K562 (cell line): ENCODE measurements around the gene LPIN2. TPM values are rescaled to one million over a fixed set of nuclear protein-coding genes. Genes with fewer than 3 reads are reported as not detected.

Experiments
- ATAC-seq: fragments of 200-7000 bp; cut with Tn5 transposase; 3 replicates; pipeline ENCODE4 v1.9.1; 2020; ENCODE audit warnings: moderate library complexity
- BruUV-seq: library from RNA; stranded (reverse); fragments of 400-500 nt; replicated peaks from 2 replicates; lab custom pipeline; 2021; lab: Mats Ljungman, UMichigan
- CTCF ChIA-PET: fragments of 300-600 bp; formaldehyde crosslinking; extraction: SDS; loops from one replicate; lab custom pipeline; 2021; ENCODE audit warnings: low intra/inter-chr PET ratio; lab: Yijun Ruan, JAX
- POLR2A ChIA-PET: fragments of 300-600, 350-650 bp; sonication (Branson Sonifier 250); formaldehyde crosslinking; extraction: SDS; loops from one replicate; lab custom pipeline; 2021; ENCODE audit warnings: antibody characterized with exemption, inconsistent platforms; lab: Yijun Ruan, JAX
- DNase-seq, 4 experiments: peaks; one replicate each; pipeline versions ENCODE4 v3.0.0 to v3.0.0-alpha.2; 2011 to 2018; ENCODE audit warnings: low spot score in 3 of 4, mixed read lengths in 3 of 4; ENCODE audit errors: extremely low read depth in 1 of 4
- FAIRE-seq: peaks from 2 replicates; lab custom pipeline; 2011; peaks lifted over from hg19 to GRCh38; lab: Jason Lieb, UNC
- H2AFZ ChIP-seq: 2 replicates; pipeline ENCODE4 v1.6.0; 2011; ENCODE audit warnings: low read depth, low read length, control low read depth, inconsistent platforms
- H3K27ac ChIP-seq: fragments of 200-600 bp; 3 replicates; pipeline ENCODE4 v1.8.0; 2011; ENCODE audit warnings: low read depth, mild to moderate bottlenecking, control low read depth, inconsistent platforms, low read length, moderate library complexity, mixed read lengths; ENCODE audit errors: extremely low read depth
- H3K27me3 ChIP-seq, 2 experiments: fragments of 300-600 bp in 1 of 2; 2 replicates in 1 of 2; 3 replicates in 1 of 2; pipeline versions ENCODE4 v1.6.0 to v1.8.0; 2011; ENCODE audit warnings: inconsistent platforms in 2 of 2, low read length in 2 of 2, mild to moderate bottlenecking in 1 of 2, mixed read lengths in 1 of 2, moderate library complexity in 1 of 2; ENCODE audit not compliant: control insufficient read depth in 2 of 2, insufficient read depth in 2 of 2
- H3K36me3 ChIP-seq: fragments of 300-600 bp; 3 replicates; pipeline ENCODE4 v1.8.0; 2011; ENCODE audit warnings: mild to moderate bottlenecking, low read length, inconsistent platforms; ENCODE audit not compliant: control insufficient read depth, insufficient read depth
- H3K4me1 ChIP-seq, 2 experiments: fragments of 200-600 bp in 1 of 2; replicated peaks in 1 of 2; 2 replicates in 1 of 2; 3 replicates in 1 of 2; pipeline versions ENCODE4 v1.5.1 to v1.8.0; 2011; ENCODE audit warnings: inconsistent platforms in 2 of 2, low read length in 2 of 2, mild to moderate bottlenecking in 1 of 2, mixed read lengths in 1 of 2, moderate library complexity in 1 of 2; ENCODE audit not compliant: control insufficient read depth in 2 of 2, insufficient read depth in 2 of 2
- H3K4me2 ChIP-seq: 2 replicates; pipeline ENCODE4 v1.6.1; 2011; ENCODE audit warnings: low read length, control low read depth, inconsistent platforms, mixed read lengths; ENCODE audit not compliant: insufficient read depth
- H3K4me3 ChIP-seq: fragments of 200-600 bp; sonication (generic), shearing (Covaris generic); 2 replicates; pipeline ENCODE4 v1.5.1; 2016; ENCODE audit warnings: control low read depth, inconsistent platforms
- H3K79me2 ChIP-seq: fragments of 200-600 bp; 3 replicates; pipeline ENCODE4 v1.8.0; 2011; ENCODE audit warnings: low read length, inconsistent platforms; ENCODE audit not compliant: control insufficient read depth, insufficient read depth
- H3K9ac ChIP-seq, 2 experiments: 2 replicates each; pipeline versions ENCODE4 v1.6.0 to v1.6.1; 2011; ENCODE audit warnings: low read depth in 2 of 2, low read length in 2 of 2, control low read depth in 1 of 2, inconsistent platforms in 1 of 2, mild to moderate bottlenecking in 1 of 2, mixed read lengths in 1 of 2; ENCODE audit not compliant: insufficient read depth in 1 of 2
- H3K9me1 ChIP-seq: one replicate; pipeline ENCODE4 v1.6.0; 2011; ENCODE audit warnings: inconsistent platforms, mild to moderate bottlenecking, low read length, moderate library complexity; ENCODE audit not compliant: control insufficient read depth, insufficient read depth
- H3K9me3 ChIP-seq: replicated peaks from 2 replicates; pipeline ENCODE4 v1.5.1; 2011; ENCODE audit warnings: low read depth, low read length, inconsistent platforms; ENCODE audit not compliant: control insufficient read depth, insufficient read depth
- H4K20me1 ChIP-seq: replicated peaks from 2 replicates; pipeline ENCODE4 v1.6.1; 2011; ENCODE audit warnings: low read length, inconsistent platforms, mixed read lengths; ENCODE audit not compliant: control insufficient read depth, insufficient read depth
- CREB1 ChIP-seq, 2 experiments: sonication (generic) in 1 of 2; formaldehyde crosslinking in 1 of 2; IDR thresholded peaks; 2 replicates each; pipeline versions ENCODE4 v1.6.1 to v1.8.0; 2012 to 2022; ENCODE audit warnings: inconsistent platforms in 1 of 2, mild to moderate bottlenecking in 1 of 2, missing genetic modification reagents in 1 of 2, moderate library complexity in 1 of 2
- GABPB2 ChIP-seq: fragments of 250-450 bp; sonication (Bioruptor Pico); conservative IDR thresholded peaks from 2 replicates; pipeline ENCODE4 v1.5.1; 2021; ENCODE audit warnings: mild to moderate bottlenecking
- HDAC2 ChIP-seq: fragments of 450-650 bp; IDR thresholded peaks from 2 replicates; pipeline ENCODE4 v1.6.1; 2016; ENCODE audit warnings: mild to moderate bottlenecking
- MEF2A ChIP-seq: IDR thresholded peaks from 2 replicates; pipeline ENCODE4 v1.6.1; 2011; ENCODE audit warnings: low read depth, mild to moderate bottlenecking, low read length, moderate library complexity; ENCODE audit not compliant: control insufficient read depth
- TRIM24 ChIP-seq, 2 experiments: fragments of 450-650 bp; IDR thresholded peaks; 2 replicates each; pipeline ENCODE4 v1.6.1; 2016
- ZBTB17 ChIP-seq: fragments of 450-650 bp; formaldehyde crosslinking; IDR thresholded peaks from 2 replicates; pipeline ENCODE4 v1.4.0; 2020; ENCODE audit warnings: mild to moderate bottlenecking
- ZNF121 ChIP-seq: sonication (generic); formaldehyde crosslinking; conservative IDR thresholded peaks from 2 replicates; pipeline ENCODE4 v1.8.0; 2022; ENCODE audit warnings: missing genetic modification reagents
- ZNF274 ChIP-seq: IDR thresholded peaks from 2 replicates; pipeline ENCODE4 v1.6.1; 2011; ENCODE audit warnings: low read depth, mild to moderate bottlenecking, low read length, moderate library complexity, borderline replicate concordance
- ZSCAN32 ChIP-seq: fragments of 450-650 bp; formaldehyde crosslinking; IDR thresholded peaks from 2 replicates; pipeline ENCODE4 v1.4.0; 2020; ENCODE audit warnings: mild to moderate bottlenecking, moderate library complexity
- WGBS: fragments of 100-300 bp; shearing (Covaris generic); methylation state at CpG from one replicate; pipeline ENCODE4 v1.1.6; 2016; ENCODE audit warnings: low coverage, mixed read lengths; ENCODE audit not compliant: insufficient coverage; ENCODE audit errors: missing lambda C conversion rate; 5-methylcytosine and 5-hydroxymethylcytosine counted together
- in situ Hi-C: fragments of 300-500 bp; cut with MboI; formaldehyde crosslinking; loops from 4 replicates; pipeline ENCODE4 v1.15.0; 2018; ENCODE audit warnings: inconsistent platforms, mixed read lengths
- intact Hi-C: fragments of 100-400 bp; cut with micrococcal nuclease; formaldehyde crosslinking; loops from 2 replicates; pipeline ENCODE4 v1.14.2; 2022
- polyA plus RNA-seq, 8 experiments: library from polyadenylated mRNA; depleted of rRNA in 4 of 8; stranded (reverse) in 5 of 8; unstranded in 3 of 8; fragments of >200 nt; fragmentation: Nextera tagmentation in 2 of 8; fragmentation: Illumina TruSeq in 1 of 8; extraction: Ambion mirVana in 2 of 8; extraction: Trizol in 1 of 8; gene quantifications; 2 replicates each; pipeline versions ENCODE4 v1.2.1 to v1.2.3, GENCODE V29; 2011 to 2014; ENCODE audit warnings: inconsistent platforms in 1 of 8, missing spikeins in 1 of 8
- total RNA-seq, 7 experiments: library from RNA; depleted of rRNA in 6 of 7; stranded (reverse); fragments of >200 nt in 6 of 7; fragmentation: Illumina TruSeq in 2 of 7; extraction: Trizol in 2 of 7; gene quantifications; 2 replicates each; pipeline versions ENCODE4 v1.2.1 to v1.2.3, GENCODE V29; 2011 to 2021; ENCODE audit warnings: low replicate concordance in 1 of 7
- TF ChIP-seq, protein P1 (sequence below): fragments of 450-650 bp; IDR thresholded peaks from 2 replicates; pipeline ENCODE4 v1.6.1; 2016; ENCODE audit warnings: borderline replicate concordance
- TF ChIP-seq, protein P2 (sequence below): fragments of 450-650 bp; IDR thresholded peaks from 2 replicates; pipeline ENCODE4 v1.6.1; 2018; ENCODE audit warnings: mild to moderate bottlenecking, low read depth; ENCODE audit not compliant: partially characterized antibody

Gene LPIN2
- total and polyA plus RNA-seq, 9 of the 15 experiments (the other 6 are each of a cell fraction or from before 2014, with no cell fraction given) = 5.2 to 34.8 (median 24.6) TPM

DNA sequence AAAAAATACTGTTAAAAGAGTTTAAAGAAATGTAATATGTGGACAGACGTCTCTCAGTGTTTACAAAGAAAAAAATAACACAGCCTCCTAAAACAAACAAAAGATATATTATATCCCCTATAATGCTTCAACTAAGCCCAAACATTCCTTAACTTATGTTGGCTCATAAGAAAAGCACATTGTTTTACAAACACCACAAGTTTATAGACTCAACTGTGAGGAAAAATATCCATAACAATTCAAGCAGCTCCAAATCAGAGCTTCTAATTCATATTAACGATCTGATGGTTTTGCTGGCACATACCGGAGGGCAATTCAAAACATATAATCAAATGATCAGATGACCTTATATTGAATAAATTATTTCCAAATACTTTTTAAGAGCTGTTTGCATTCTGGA lies 5.5 kb downstream of the LPIN2 start (continued):
- TF ChIP-seq, protein P1, sequence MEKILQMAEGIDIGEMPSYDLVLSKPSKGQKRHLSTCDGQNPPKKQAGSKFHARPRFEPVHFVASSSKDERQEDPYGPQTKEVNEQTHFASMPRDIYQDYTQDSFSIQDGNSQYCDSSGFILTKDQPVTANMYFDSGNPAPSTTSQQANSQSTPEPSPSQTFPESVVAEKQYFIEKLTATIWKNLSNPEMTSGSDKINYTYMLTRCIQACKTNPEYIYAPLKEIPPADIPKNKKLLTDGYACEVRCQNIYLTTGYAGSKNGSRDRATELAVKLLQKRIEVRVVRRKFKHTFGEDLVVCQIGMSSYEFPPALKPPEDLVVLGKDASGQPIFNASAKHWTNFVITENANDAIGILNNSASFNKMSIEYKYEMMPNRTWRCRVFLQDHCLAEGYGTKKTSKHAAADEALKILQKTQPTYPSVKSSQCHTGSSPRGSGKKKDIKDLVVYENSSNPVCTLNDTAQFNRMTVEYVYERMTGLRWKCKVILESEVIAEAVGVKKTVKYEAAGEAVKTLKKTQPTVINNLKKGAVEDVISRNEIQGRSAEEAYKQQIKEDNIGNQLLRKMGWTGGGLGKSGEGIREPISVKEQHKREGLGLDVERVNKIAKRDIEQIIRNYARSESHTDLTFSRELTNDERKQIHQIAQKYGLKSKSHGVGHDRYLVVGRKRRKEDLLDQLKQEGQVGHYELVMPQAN = no peak
- TF ChIP-seq MEF2A = no peak
- TF ChIP-seq GABPB2 (CRISPR knock-in tag) = no peak
- no peak for TF ChIP-seq CREB1 (IDR thresholded peaks at IDR 0.05)
- TF ChIP-seq CREB1 (CRISPR knock-in tag; IDR thresholded peaks at IDR 0.05) = no peak
- no peak for TF ChIP-seq HDAC2
- TF ChIP-seq TRIM24 (IDR thresholded peaks at IDR 0.05) = no peak
- no peak for TF ChIP-seq ZNF274
- TF ChIP-seq, all 486 proteins: peak for 0

- BruUV-seq = no TSS peak
- no peak overlapping the region for H3K27ac ChIP-seq
- H3K4me1 ChIP-seq = no peaks in the 10 kb centered on the region; a peak in 2 of 5 replicates
- no peak overlapping the region for H3K4me3 ChIP-seq
- H4K20me1 ChIP-seq = no peaks in the 10 kb centered on the region
- H3K9ac ChIP-seq = no peak overlapping the region
- POLR2A ChIA-PET = interaction anchor here (1.0 to 3.8 kb wide), 3 partner anchors 10 to 29 kb away, joined by 3 to 19 read pairs (median 4); no protein-coding TSS in a partner anchor
- H3K79me2 ChIP-seq = peaks cover 90% of the 10 kb centered on the region
- H3K36me3 ChIP-seq = peaks cover 79% of the 10 kb centered on the region; the same call in 2 of the 3 replicates
- no peaks in the 10 kb centered on the region for H3K9me1 ChIP-seq
- in situ Hi-C loops = no loop called here
- WGBS = 82% methylated on average over 6 of the region's 6 CpGs
- intact Hi-C loops = no loop called here
- no peak for ATAC-seq
- no peak overlapping the region for H3K4me2 ChIP-seq
- no peaks in the 10 kb centered on the region for H3K9me3 ChIP-seq
- no peaks in the 10 kb centered on the region for H3K27me3 ChIP-seq
- no peak overlapping the region for H2AFZ ChIP-seq
- CTCF ChIA-PET = no interaction called here
- TF ChIP-seq ZBTB17 (CRISPR knock-in tag) = no peak
- peak; percentile 66 for TF ChIP-seq ZNF121 (CRISPR knock-in tag)
- no peak for TF ChIP-seq ZSCAN32 (CRISPR knock-in tag)
- TF ChIP-seq, protein P2, sequence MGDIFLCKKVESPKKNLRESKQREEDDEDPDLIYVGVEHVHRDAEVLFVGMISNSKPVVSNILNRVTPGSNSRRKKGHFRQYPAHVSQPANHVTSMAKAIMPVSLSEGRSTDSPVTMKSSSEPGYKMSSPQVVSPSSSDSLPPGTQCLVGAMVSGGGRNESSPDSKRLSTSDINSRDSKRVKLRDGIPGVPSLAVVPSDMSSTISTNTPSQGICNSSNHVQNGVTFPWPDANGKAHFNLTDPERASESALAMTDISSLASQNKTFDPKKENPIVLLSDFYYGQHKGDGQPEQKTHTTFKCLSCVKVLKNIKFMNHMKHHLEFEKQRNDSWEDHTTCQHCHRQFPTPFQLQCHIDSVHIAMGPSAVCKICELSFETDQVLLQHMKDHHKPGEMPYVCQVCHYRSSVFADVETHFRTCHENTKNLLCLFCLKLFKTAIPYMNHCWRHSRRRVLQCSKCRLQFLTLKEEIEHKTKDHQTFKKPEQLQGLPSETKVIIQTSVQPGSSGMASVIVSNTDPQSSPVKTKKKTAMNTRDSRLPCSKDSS = no peak
- DNase-seq = no peak
- no peak for FAIRE-seq
Measured at GRCh38 chr18:3005462-3005861, 7.5 kb downstream of the LPIN2 start.
